Bronchial epithelial cell (primary cell): ENCODE data around the gene AMIGO2. TPM values are rescaled to one million over a fixed set of nuclear protein-coding genes. Genes with fewer than 3 reads are reported as not detected.
A peak's percentile ranks its signal among the peaks of the same experiment; 100 is the strongest.

Experiments
- DNase-seq: peaks from one replicate; pipeline ENCODE4 v3.0.0-alpha.2; 2010; ENCODE audit warnings: low read depth
- FAIRE-seq: peaks from 2 replicates; lab custom pipeline; 2011; peaks lifted over from hg19 to GRCh38; lab: Jason Lieb, UNC
- H3K27me3 ChIP-seq: 2 replicates; pipeline ENCODE4 v1.5.1; 2011; ENCODE audit warnings: low read length; ENCODE audit not compliant: control insufficient read depth, insufficient read depth
- H3K36me3 ChIP-seq: 2 replicates; pipeline ENCODE4 v1.5.1; 2011; ENCODE audit warnings: low read length; ENCODE audit not compliant: control insufficient read depth, insufficient read depth
- H3K4me3 ChIP-seq: 2 replicates; pipeline ENCODE4 v1.5.1; 2011; ENCODE audit warnings: mild to moderate bottlenecking, low read depth, low read length, control low read depth
- total RNA-seq: library from RNA; depleted of rRNA; stranded (reverse); fragments of >200 nt; gene quantifications from 2 replicates; pipeline ENCODE4 v1.2.1, GENCODE V29; 2014
- TF ChIP-seq, protein P1 (sequence below): IDR thresholded peaks from 2 replicates; pipeline ENCODE4 v1.5.1; 2011; ENCODE audit warnings: mild to moderate bottlenecking, moderate library complexity, low read length, control low read depth, inconsistent platforms; ENCODE audit not compliant: insufficient read depth, severe bottlenecking

The AMIGO2 gene
- total RNA-seq, 1 donor from 2014 or later, result 61.1 TPM

DNA sequence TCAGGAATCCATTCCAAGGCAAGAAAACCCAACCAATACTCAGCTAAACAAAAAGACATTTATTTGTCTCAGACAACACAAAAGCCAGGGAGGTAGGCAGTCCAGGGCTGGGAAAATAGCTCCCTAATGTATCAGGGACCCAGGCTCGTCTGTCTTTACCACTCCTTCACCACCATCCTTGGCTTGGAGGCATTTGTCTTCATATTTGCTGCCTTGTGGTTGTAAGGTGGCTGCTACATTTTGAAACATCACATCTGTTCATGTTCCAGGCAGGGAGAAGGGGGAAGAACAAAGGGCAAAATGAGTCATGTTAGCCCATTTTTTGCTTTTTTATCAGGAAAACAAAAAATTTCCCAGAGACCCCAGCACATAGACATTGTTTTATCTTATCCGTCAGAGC lies 45.1 kb downstream of the AMIGO2 start:
- no peak for FAIRE-seq
- TF ChIP-seq, protein P1, sequence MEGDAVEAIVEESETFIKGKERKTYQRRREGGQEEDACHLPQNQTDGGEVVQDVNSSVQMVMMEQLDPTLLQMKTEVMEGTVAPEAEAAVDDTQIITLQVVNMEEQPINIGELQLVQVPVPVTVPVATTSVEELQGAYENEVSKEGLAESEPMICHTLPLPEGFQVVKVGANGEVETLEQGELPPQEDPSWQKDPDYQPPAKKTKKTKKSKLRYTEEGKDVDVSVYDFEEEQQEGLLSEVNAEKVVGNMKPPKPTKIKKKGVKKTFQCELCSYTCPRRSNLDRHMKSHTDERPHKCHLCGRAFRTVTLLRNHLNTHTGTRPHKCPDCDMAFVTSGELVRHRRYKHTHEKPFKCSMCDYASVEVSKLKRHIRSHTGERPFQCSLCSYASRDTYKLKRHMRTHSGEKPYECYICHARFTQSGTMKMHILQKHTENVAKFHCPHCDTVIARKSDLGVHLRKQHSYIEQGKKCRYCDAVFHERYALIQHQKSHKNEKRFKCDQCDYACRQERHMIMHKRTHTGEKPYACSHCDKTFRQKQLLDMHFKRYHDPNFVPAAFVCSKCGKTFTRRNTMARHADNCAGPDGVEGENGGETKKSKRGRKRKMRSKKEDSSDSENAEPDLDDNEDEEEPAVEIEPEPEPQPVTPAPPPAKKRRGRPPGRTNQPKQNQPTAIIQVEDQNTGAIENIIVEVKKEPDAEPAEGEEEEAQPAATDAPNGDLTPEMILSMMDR, result no peak
- no peaks in the 10 kb centered on the region for H3K27me3 ChIP-seq
- no peak for DNase-seq
- H3K4me3 ChIP-seq, result no peak overlapping the region
- no peaks in the 10 kb centered on the region for H3K36me3 ChIP-seq

GRCh38 chr12:47033789-47034555 lies 45.8 kb downstream of the AMIGO2 start:
- no peak overlapping the region for H3K4me3 ChIP-seq
- no peaks in the 10 kb centered on the region for H3K36me3 ChIP-seq
- FAIRE-seq, result no peak
- peak; percentile 83 for DNase-seq
- no peaks in the 10 kb centered on the region for H3K27me3 ChIP-seq
- TF ChIP-seq, protein P1, result no peak

DNA sequence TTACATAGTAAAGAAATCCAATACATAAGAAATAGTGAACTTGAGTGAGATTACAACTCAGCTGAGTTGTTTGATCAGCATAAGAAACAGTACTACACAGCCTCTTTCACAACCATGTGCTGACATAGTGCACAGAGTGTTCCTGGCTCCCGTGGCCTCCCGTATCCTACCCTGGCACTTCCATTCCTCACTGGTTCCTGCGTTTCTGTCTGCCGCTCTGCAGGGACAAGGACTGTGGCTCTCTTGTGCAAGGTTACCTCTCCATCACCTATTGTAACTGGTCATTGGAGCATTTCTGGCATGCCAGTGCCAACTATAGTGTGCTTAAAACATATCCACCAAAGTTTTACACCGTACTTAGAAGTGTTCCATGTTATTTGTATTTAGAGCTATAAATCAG lies 46.7 kb downstream of the AMIGO2 start:
- Histone ChIP-seq H3K4me3 (no peak overlapping the region), H3K36me3 (no peaks in the 10 kb centered on the region), H3K27me3 (no peaks in the 10 kb centered on the region)
- TF ChIP-seq, protein P1, result no peak
- DNase-seq, result peak; percentile 44
- peak; percentile 32 for FAIRE-seq

DNA sequence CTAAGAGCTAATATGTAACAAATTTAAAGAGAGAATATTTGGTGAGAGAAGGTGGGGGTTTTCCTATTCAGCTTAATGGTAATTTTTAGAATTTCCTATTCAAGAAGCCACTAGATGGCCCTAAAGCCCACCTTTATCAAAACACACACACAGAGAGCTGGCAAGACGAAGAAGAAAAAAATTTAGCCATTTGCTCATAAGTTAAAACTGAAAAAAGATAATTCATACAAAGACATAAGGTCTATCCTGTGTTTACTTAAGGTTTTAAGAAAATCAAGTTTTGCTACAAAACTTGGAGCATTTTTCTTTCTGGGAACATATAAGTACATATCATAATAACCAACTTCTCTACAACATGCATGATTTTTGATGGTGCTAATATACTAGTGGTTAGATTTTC lies 47.1 kb downstream of the AMIGO2 start:
- peak; percentile 71 for DNase-seq
- TF ChIP-seq, protein P1, result peak; percentile 29
- Histone ChIP-seq H3K4me3 (no peak overlapping the region), H3K27me3 (no peaks in the 10 kb centered on the region), H3K36me3 (no peaks in the 10 kb centered on the region)
- FAIRE-seq, result no peak

DNA sequence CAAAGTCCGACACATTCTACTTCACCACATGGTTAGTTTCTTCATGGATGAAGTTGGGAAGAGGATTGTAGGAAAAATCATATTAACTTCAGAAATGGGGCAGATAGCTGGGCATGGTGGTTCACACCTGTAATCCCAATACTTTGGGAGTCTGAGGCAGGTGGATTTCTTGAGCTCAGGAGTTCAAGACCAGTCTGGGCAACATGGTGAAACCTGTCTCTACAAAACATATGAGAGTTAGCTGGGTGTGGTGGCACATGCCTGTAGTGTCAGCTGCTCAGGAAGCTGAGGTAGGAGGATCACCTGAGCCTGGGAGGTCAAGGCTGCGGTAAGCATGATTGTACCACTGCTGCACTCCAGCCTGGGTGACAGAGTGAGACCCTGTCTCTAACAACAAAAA lies 49.9 kb downstream of the AMIGO2 start:
- Histone ChIP-seq H3K27me3 (no peaks in the 10 kb centered on the region), H3K4me3 (no peak overlapping the region), H3K36me3 (no peaks in the 10 kb centered on the region)
- DNase-seq (no peak), FAIRE-seq (no peak)
- TF ChIP-seq, protein P1, result no peak
